DOHH2 (cell line): ENCODE results near the gene CYTH1.

Experiments
- H3F3A ChIP-seq: fragments of 200-600 bp; sonication (generic), shearing (Covaris generic); 2 replicates; pipeline ENCODE4 v1.6.0; 2016; ENCODE audit warnings: antibody characterized with exemption, mild to moderate bottlenecking; ENCODE audit not compliant: control insufficient read depth, insufficient read depth
- H3K27ac ChIP-seq: fragments of 200-600 bp; sonication (generic); 2 replicates; pipeline ENCODE4 v1.5.1; 2014; ENCODE audit warnings: low read depth, mild to moderate bottlenecking, low read length, moderate library complexity
- H3K27me3 ChIP-seq: fragments of 200-600 bp; sonication (generic); 2 replicates; pipeline ENCODE4 v1.6.1; 2014; ENCODE audit warnings: mild to moderate bottlenecking, low read length, mixed read lengths; ENCODE audit not compliant: control insufficient read depth
- H3K36me3 ChIP-seq: fragments of 200-600 bp; sonication (generic); 2 replicates; pipeline ENCODE4 v1.6.1; 2014; ENCODE audit warnings: mild to moderate bottlenecking, low read length, moderate library complexity, mixed read lengths; ENCODE audit not compliant: control insufficient read depth
- H3K4me1 ChIP-seq: fragments of 200-600 bp; sonication (generic); 2 replicates; pipeline ENCODE4 v1.6.1; 2014; ENCODE audit warnings: mild to moderate bottlenecking, low read length, mixed read lengths; ENCODE audit not compliant: control insufficient read depth
- H3K4me2 ChIP-seq: fragments of 200-600 bp; sonication (generic); 2 replicates; pipeline ENCODE4 v1.6.0; 2014; ENCODE audit warnings: mild to moderate bottlenecking, low read length, moderate library complexity
- H3K4me3 ChIP-seq: fragments of 200-600 bp; sonication (generic); 2 replicates; pipeline ENCODE4 v1.5.1; 2014; ENCODE audit warnings: mild to moderate bottlenecking, low read length, mixed read lengths
- H3K79me2 ChIP-seq: fragments of 200-600 bp; sonication (generic); 2 replicates; pipeline ENCODE4 v1.6.1; 2014; ENCODE audit warnings: mild to moderate bottlenecking, low read length, mixed read lengths; ENCODE audit not compliant: control insufficient read depth
- H3K9me2 ChIP-seq: fragments of 200-600 bp; sonication (generic); replicated peaks from 2 replicates; pipeline ENCODE4 v1.6.1; 2014; ENCODE audit warnings: mild to moderate bottlenecking, low read length, mixed read lengths; ENCODE audit not compliant: control insufficient read depth
- H3K9me3 ChIP-seq: fragments of 200-600 bp; sonication (generic); 2 replicates; pipeline ENCODE4 v1.6.1; 2014; ENCODE audit warnings: antibody characterized with exemption, low read length, mixed read lengths; ENCODE audit not compliant: control insufficient read depth, insufficient read depth
- H4K20me1 ChIP-seq: fragments of 200-600 bp; sonication (generic); 2 replicates; pipeline ENCODE4 v1.6.0; 2014; ENCODE audit warnings: low read depth, mild to moderate bottlenecking, antibody characterized with exemption, low read length, moderate library complexity; ENCODE audit not compliant: control insufficient read depth, insufficient read depth
- CTCF ChIP-seq: fragments of 200-600 bp; sonication (generic); IDR thresholded peaks from one replicate; pipeline ENCODE4 v1.5.1; 2014; ENCODE audit warnings: antibody characterized with exemption, mild to moderate bottlenecking, low read depth, low read length; ENCODE audit not compliant: poor library complexity, severe bottlenecking
- EZH2phosphoT487 ChIP-seq: fragments of 200-600 bp; sonication (generic); IDR thresholded peaks from 2 replicates; pipeline ENCODE4 v1.6.1; 2017; ENCODE audit warnings: borderline replicate concordance, mild to moderate bottlenecking, antibody characterized with exemption, low read length, moderate library complexity, mixed read lengths

Gene CYTH1

GRCh38 chr17:78679495-78680395 lies 102.3 kb downstream of the CYTH1 start:
- Histone ChIP-seq H3K27ac (no peak overlapping the region), H3F3A (no peaks in the 10 kb centered on the region), H3K79me2 (no peaks in the 10 kb centered on the region), H3K9me2 (no peaks in the 10 kb centered on the region), H3K36me3 (peaks cover 65% of the 10 kb centered on the region), H3K9me3 (no peaks in the 10 kb centered on the region), H3K27me3 (no peaks in the 10 kb centered on the region), H3K4me3 (no peak overlapping the region), H3K4me1 (peaks cover 8% of the 10 kb centered on the region), H3K4me2 (no peak overlapping the region), H4K20me1 (no peaks in the 10 kb centered on the region)
- no peak for TF ChIP-seq CTCF
- no peak for TF ChIP-seq EZH2phosphoT487

GRCh38 chr17:78678711-78679110 lies 103.4 kb downstream of the CYTH1 start:
- no peaks in the 10 kb centered on the region for H3K79me2 ChIP-seq
- no peaks in the 10 kb centered on the region for H3K4me1 ChIP-seq
- H3K4me3 ChIP-seq = no peak overlapping the region
- no peaks in the 10 kb centered on the region for H3K27me3 ChIP-seq
- H3K4me2 ChIP-seq = no peak overlapping the region
- H4K20me1 ChIP-seq = no peaks in the 10 kb centered on the region
- no peak overlapping the region for H3K27ac ChIP-seq
- TF ChIP-seq EZH2phosphoT487 (no peak), CTCF (no peak)
- peaks cover 68% of the 10 kb centered on the region for H3K36me3 ChIP-seq
- H3F3A ChIP-seq = no peaks in the 10 kb centered on the region
- H3K9me2 ChIP-seq = no peaks in the 10 kb centered on the region
- H3K9me3 ChIP-seq = no peaks in the 10 kb centered on the region

GRCh38 chr17:78678222-78678557 lies 103.9 kb downstream of the CYTH1 start:
- no peaks in the 10 kb centered on the region for H4K20me1 ChIP-seq
- H3K27ac ChIP-seq = no peak overlapping the region
- H3F3A ChIP-seq = no peaks in the 10 kb centered on the region
- H3K36me3 ChIP-seq = peaks cover 72% of the 10 kb centered on the region
- no peaks in the 10 kb centered on the region for H3K79me2 ChIP-seq
- no peak overlapping the region for H3K4me2 ChIP-seq
- no peaks in the 10 kb centered on the region for H3K9me3 ChIP-seq
- H3K4me3 ChIP-seq = no peak overlapping the region
- no peaks in the 10 kb centered on the region for H3K27me3 ChIP-seq
- H3K9me2 ChIP-seq = no peaks in the 10 kb centered on the region
- H3K4me1 ChIP-seq = no peaks in the 10 kb centered on the region
- no peak for TF ChIP-seq EZH2phosphoT487
- TF ChIP-seq CTCF = no peak
